Keratinocyte (primary cell): ENCODE data around the gene ACTN2. TPM values are rescaled to one million over a fixed set of nuclear protein-coding genes. Genes with fewer than 3 reads are reported as not detected.

Experiments
- DNase-seq: peaks from one replicate; pipeline ENCODE4 v3.0.0-alpha.2; 2011; ENCODE audit warnings: low read depth, missing footprints, low spot score
- FAIRE-seq: peaks from 2 replicates; lab custom pipeline; 2011; peaks lifted over from hg19 to GRCh38; lab: Jason Lieb, UNC
- H2AFZ ChIP-seq: 2 replicates; pipeline ENCODE4 v1.6.0; 2012; ENCODE audit warnings: low read length, control low read depth, inconsistent platforms; ENCODE audit not compliant: control insufficient read depth
- H3K27ac ChIP-seq: 2 replicates; pipeline ENCODE4 v1.5.1; 2011; ENCODE audit warnings: low read length; ENCODE audit not compliant: control insufficient read depth, insufficient read depth
- H3K27me3 ChIP-seq: 3 replicates; pipeline ENCODE4 v1.6.0; 2011; ENCODE audit warnings: low read length; ENCODE audit not compliant: control insufficient read depth, insufficient read depth; ENCODE audit errors: extremely low read depth
- H3K36me3 ChIP-seq, 2 experiments: 2 replicates in 1 of 2; 3 replicates in 1 of 2; pipeline ENCODE4 v1.5.1; 2011; ENCODE audit warnings: low read length in 2 of 2, mild to moderate bottlenecking in 1 of 2; ENCODE audit not compliant: control insufficient read depth in 2 of 2, insufficient read depth in 2 of 2; ENCODE audit errors: extremely low read depth in 1 of 2
- H3K4me1 ChIP-seq: 3 replicates; pipeline ENCODE4 v1.5.1; 2011; ENCODE audit warnings: low read length; ENCODE audit not compliant: control insufficient read depth, insufficient read depth; ENCODE audit errors: extremely low read depth
- H3K4me2 ChIP-seq: 3 replicates; pipeline ENCODE4 v1.6.0; 2011; ENCODE audit warnings: low read depth, low read length; ENCODE audit not compliant: control insufficient read depth, insufficient read depth; ENCODE audit errors: extremely low read depth
- H3K4me3 ChIP-seq, 3 experiments: fragments of 200-600 bp in 1 of 3; sonication (generic) in 1 of 3; 2 replicates in 2 of 3; 3 replicates in 1 of 3; pipeline ENCODE4 v1.5.1; 2011 to 2016; ENCODE audit warnings: low read length in 3 of 3, mild to moderate bottlenecking in 3 of 3, control low read depth in 2 of 3, inconsistent platforms in 1 of 3, low read depth in 1 of 3, mixed read lengths in 1 of 3, mixed run types in 1 of 3, moderate library complexity in 1 of 3; ENCODE audit not compliant: control insufficient read depth in 2 of 3, insufficient read depth in 2 of 3; ENCODE audit errors: extremely low read depth in 1 of 3
- H3K79me2 ChIP-seq: 2 replicates; pipeline ENCODE4 v1.6.0; 2012; ENCODE audit warnings: low read length; ENCODE audit not compliant: control insufficient read depth, insufficient read depth
- H3K9ac ChIP-seq: 3 replicates; pipeline ENCODE4 v1.6.0; 2011; ENCODE audit warnings: low read length; ENCODE audit not compliant: control insufficient read depth, insufficient read depth; ENCODE audit errors: extremely low read depth
- H3K9me1 ChIP-seq: 3 replicates; pipeline ENCODE4 v1.6.0; 2011; ENCODE audit warnings: low read length; ENCODE audit not compliant: control insufficient read depth, insufficient read depth; ENCODE audit errors: extremely low read depth
- H3K9me3 ChIP-seq: 2 replicates; pipeline ENCODE4 v1.5.1; 2012; ENCODE audit warnings: low read depth, low read length; ENCODE audit not compliant: control insufficient read depth
- H4K20me1 ChIP-seq: 3 replicates; pipeline ENCODE4 v1.6.0; 2011; ENCODE audit warnings: low read length; ENCODE audit not compliant: control insufficient read depth, insufficient read depth; ENCODE audit errors: extremely low read depth
- CTCF ChIP-seq, 3 experiments: IDR thresholded peaks in 1 of 3; conservative IDR thresholded peaks in 1 of 3; optimal IDR thresholded peaks in 1 of 3; 2 replicates in 2 of 3; 3 replicates in 1 of 3; pipeline versions ENCODE3 to v1.5.1; 2011; ENCODE audit warnings: low read length in 3 of 3, mild to moderate bottlenecking in 3 of 3, moderate library complexity in 2 of 3, control low read depth in 1 of 3, inconsistent platforms in 1 of 3; ENCODE audit not compliant: insufficient read depth in 2 of 3; ENCODE audit errors: extremely low read depth in 1 of 3
- EZH2 ChIP-seq: IDR thresholded peaks from one replicate; pipeline ENCODE4 v1.6.1; 2012; ENCODE audit warnings: inconsistent platforms, mild to moderate bottlenecking, low read length, moderate library complexity
- dilution Hi-C: fragments of 300-500 bp; cut with MboI; formaldehyde crosslinking; loops from one replicate; pipeline ENCODE4 v1.7.0; 2020; ENCODE audit warnings: low sequenced_read_pairs; ENCODE audit not compliant: extremely low pct_ligation_motif_present
- polyA plus RNA-seq, 5 experiments: library from polyadenylated mRNA; depleted of rRNA in 3 of 5; stranded (reverse) in 3 of 5; stranded (forward) in 1 of 5; unstranded in 1 of 5; fragments of >200 nt; gene quantifications; 1 replicate in 1 of 5; 2 replicates in 3 of 5; 3 replicates in 1 of 5; pipeline versions ENCODE4 v1.2.1 to v1.2.3, GENCODE V29; 2011 to 2012; ENCODE audit warnings: missing spikeins in 2 of 5, low read depth in 1 of 5, low replicate concordance in 1 of 5

The ACTN2 gene
- polyA plus RNA-seq, 1 donor (not counting 4 experiments of a cell fraction or from before 2014, with no cell fraction given), result not detected

DNA sequence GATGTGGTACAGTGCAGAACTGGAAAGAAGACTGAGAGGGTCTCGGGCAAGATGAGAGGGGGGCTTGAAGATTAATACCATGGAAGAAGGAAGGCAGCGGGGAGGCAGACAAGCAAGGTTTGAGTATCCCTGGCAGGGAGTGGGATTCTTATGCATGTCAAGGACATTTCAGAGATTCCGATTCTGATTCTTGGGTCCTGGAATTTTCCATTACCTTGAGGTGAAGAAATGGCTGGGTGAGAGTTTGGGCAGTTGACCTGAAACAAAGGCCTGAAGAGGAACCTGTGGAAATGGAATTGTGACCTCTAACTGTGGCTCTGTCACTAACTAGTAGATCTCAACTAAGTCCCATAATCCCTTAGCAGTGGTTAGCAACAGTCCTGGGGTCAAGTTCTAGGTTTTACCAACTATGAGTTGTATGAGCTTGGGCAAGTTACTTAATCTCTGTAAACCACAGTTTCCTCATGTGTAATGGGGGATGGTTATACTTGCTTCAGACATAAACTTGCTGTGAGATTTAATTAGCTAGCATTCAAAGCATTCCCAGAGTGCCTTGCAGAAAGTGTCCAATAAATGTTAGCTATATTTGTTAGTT is 8.6 kb upstream of the ACTN2 start:
- Histone ChIP-seq H3K9me1 (no peaks in the 10 kb centered on the region), H3K27me3 (no peaks in the 10 kb centered on the region), H3K4me1 (no peaks in the 10 kb centered on the region), H3K9me3 (no peaks in the 10 kb centered on the region), H3K27ac (no peak overlapping the region), H3K9ac (no peak overlapping the region), H3K79me2 (no peaks in the 10 kb centered on the region), H4K20me1 (no peaks in the 10 kb centered on the region), H2AFZ (no peak overlapping the region), H3K36me3 (no peaks in the 10 kb centered on the region), H3K4me2 (no peak overlapping the region), H3K4me3 (no peak overlapping the region)
- TF ChIP-seq EZH2, result no peak
- TF ChIP-seq CTCF (optimal IDR thresholded peaks at IDR 0.05 in 1 of 3, IDR thresholded peaks at IDR 0.05 in 1 of 3, conservative IDR thresholded peaks at IDR 0.05 in 1 of 3; ENCODE audit: extremely low read depth in 1 of 3, insufficient read depth in 2 of 3, low read length in 3 of 3), result no peak
- dilution Hi-C loops, result no loop called here
- FAIRE-seq (no peak), DNase-seq (no peak)

GRCh38 chr1:236681219-236681618 is 5.1 kb upstream of the ACTN2 start:
- no peak for DNase-seq
- TF ChIP-seq CTCF (optimal IDR thresholded peaks at IDR 0.05 in 1 of 3, IDR thresholded peaks at IDR 0.05 in 1 of 3, conservative IDR thresholded peaks at IDR 0.05 in 1 of 3; ENCODE audit: extremely low read depth in 1 of 3, insufficient read depth in 2 of 3, low read length in 3 of 3) (no peak), EZH2 (no peak)
- Histone ChIP-seq H3K27ac (no peak overlapping the region), H4K20me1 (no peaks in the 10 kb centered on the region), H3K4me3 (no peak overlapping the region), H3K9me1 (no peaks in the 10 kb centered on the region), H3K4me1 (no peaks in the 10 kb centered on the region), H3K27me3 (peaks cover 7% of the 10 kb centered on the region), H3K9ac (no peak overlapping the region), H3K36me3 (no peaks in the 10 kb centered on the region), H3K79me2 (no peaks in the 10 kb centered on the region), H3K4me2 (no peak overlapping the region), H2AFZ (no peak overlapping the region), H3K9me3 (no peaks in the 10 kb centered on the region)
- dilution Hi-C loops, result no loop called here
- FAIRE-seq, result no peak
